Measurements from ENCODE around the gene IQCB1.

Gene IQCB1

GRCh38 chr3:121737644-121738043 is 97.2 kb downstream of the IQCB1 start:
- Mint-ChIP-seq H3K4me1 (no peaks in the 10 kb centered on the region), H3K36me3 (ENCODE audit: low read depth) (peaks cover 46% of the 10 kb centered on the region), H3K4me3 (no peak overlapping the region), H3K27ac (no peak overlapping the region), H3K27me3 (ENCODE audit: low read depth, poor library complexity) (peaks cover 3% of the 10 kb centered on the region), H3K9me3 (peaks cover 11% of the 10 kb centered on the region)
- no peak for DNase-seq
- no peak for TF ChIP-seq CTCF (IDR thresholded peaks at IDR 0.05)

DNA sequence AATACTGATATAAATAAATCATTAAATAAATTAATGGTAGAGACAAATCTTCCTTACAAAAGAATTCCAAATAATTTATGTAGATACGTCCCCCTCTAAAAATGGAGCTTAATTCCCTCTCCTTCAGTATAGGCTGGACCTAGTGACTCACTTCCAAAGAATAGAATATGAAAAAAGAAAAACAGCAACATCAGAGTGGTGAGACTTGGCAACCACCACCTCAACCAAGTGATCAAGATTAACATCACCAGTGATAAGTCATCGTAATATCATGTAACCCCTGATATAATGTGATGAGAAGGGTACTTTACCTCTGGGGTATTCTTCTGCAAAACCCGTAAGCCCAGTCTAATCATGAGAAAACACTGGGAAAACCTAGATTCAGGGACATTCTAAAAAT is 98.7 kb downstream of the IQCB1 start:
- H3K27ac Mint-ChIP-seq = peak overlapping the region; percentile 34
- DNase-seq = no peak

DNA sequence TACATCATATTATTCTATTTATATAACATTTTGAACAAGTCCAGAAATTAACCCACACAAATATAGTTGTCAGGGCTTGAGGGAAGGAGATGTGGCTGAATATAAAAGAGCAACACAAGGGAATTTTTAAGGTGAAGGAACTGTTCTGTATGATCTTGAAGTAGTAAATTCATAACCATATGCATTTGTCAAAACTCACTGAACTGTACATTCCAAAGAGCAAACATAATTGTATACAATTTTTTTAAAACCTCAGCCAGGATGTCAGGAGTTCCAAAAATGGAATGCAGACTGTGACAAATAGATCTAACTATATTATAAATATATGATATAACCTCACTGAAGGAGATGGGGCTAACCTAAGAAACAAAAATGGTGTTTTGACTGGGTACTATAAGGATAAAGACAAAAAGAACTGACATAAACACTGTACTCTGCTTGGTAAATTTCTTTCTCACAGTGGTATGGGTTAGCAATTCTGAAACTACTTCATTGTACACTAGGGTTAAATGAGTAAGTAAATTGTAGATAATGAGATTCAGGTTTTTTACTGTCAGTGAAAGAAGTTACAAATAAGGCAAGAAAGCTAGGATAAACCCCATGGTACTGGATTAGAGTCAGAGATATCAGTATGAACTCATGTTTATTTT is 99.7 kb downstream of the IQCB1 start:
- Mint-ChIP-seq H3K4me1 (peaks cover 6% of the 10 kb centered on the region), H3K9me3 (no peaks in the 10 kb centered on the region), H3K4me3 (no peak overlapping the region), H3K27ac (no peak overlapping the region), H3K36me3 (ENCODE audit: low read depth) (peaks cover 28% of the 10 kb centered on the region), H3K27me3 (ENCODE audit: low read depth, poor library complexity) (peaks cover 3% of the 10 kb centered on the region)
- DNase-seq = no peak
- no peak for TF ChIP-seq CTCF (IDR thresholded peaks at IDR 0.05)

More for the DNA sequence above, 98.7 kb downstream of the IQCB1 start:
- peaks cover 31% of the 10 kb centered on the region for H3K36me3 Mint-ChIP-seq (ENCODE audit: low read depth)
- H3K4me1 Mint-ChIP-seq = peaks cover 6% of the 10 kb centered on the region
- TF ChIP-seq CTCF (IDR thresholded peaks at IDR 0.05) = no peak
- H3K4me3 Mint-ChIP-seq = no peak overlapping the region
- no peaks in the 10 kb centered on the region for H3K9me3 Mint-ChIP-seq
- peaks cover 3% of the 10 kb centered on the region for H3K27me3 Mint-ChIP-seq (ENCODE audit: low read depth, poor library complexity)

DNA sequence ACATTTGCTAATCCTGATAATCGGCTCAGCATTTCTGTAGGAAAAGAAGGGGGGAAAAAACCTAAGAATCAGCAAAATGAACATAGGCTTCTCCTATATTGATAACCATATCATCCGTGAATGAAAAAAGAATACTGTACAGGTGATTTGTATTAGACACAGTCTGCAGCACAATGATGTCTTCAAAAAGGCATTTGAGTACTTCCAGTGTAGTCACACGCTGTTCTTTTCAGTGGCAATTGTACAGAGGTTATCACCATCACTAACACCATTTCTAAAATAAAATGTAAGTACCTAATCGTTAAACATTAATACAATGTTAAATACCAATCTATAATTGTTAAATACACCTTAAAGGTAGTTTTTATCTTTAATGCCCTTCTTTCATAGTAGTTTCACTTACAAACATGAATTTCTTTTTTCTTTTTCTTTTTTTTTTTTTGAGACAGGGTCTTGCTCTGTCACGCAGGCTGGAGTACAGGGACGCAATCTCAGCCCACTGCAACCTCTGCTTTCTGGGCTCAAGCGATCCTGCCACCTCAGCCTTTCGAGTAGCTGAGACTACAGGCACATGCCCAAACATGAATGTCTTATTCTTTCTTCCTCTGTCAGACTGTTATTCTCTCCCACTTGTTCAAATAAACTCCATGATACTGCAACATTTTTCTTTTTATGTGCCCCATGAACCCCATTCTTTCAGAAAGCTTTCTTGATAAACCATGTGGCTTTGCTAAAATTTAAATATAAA is 103.7 kb downstream of the IQCB1 start:
- Mint-ChIP-seq H3K27ac (peak overlapping the region; percentile 27), H3K36me3 (ENCODE audit: low read depth) (peaks cover 28% of the 10 kb centered on the region), H3K27me3 (ENCODE audit: low read depth, poor library complexity) (peaks cover 3% of the 10 kb centered on the region), H3K9me3 (no peaks in the 10 kb centered on the region), H3K4me3 (no peak overlapping the region), H3K4me1 (peaks cover 6% of the 10 kb centered on the region)
- TF ChIP-seq CTCF (IDR thresholded peaks at IDR 0.05) = no peak
- DNase-seq = no peak

GRCh38 chr3:121724130-121724529 is 110.7 kb downstream of the IQCB1 start:
- Mint-ChIP-seq H3K4me3 (no peak overlapping the region), H3K4me1 (no peaks in the 10 kb centered on the region)

More at GRCh38 chr3:121724130-121724529, 110.7 kb downstream of the IQCB1 start:
- Mint-ChIP-seq H3K27ac (no peak overlapping the region), H3K27me3 (ENCODE audit: low read depth, poor library complexity) (no peaks in the 10 kb centered on the region), H3K36me3 (ENCODE audit: low read depth) (peaks cover 66% of the 10 kb centered on the region), H3K9me3 (peaks cover 4% of the 10 kb centered on the region)
- no peak for TF ChIP-seq CTCF (IDR thresholded peaks at IDR 0.05)
- no peak for DNase-seq
